ENCODE results near the gene USP25.

The USP25 gene

DNA sequence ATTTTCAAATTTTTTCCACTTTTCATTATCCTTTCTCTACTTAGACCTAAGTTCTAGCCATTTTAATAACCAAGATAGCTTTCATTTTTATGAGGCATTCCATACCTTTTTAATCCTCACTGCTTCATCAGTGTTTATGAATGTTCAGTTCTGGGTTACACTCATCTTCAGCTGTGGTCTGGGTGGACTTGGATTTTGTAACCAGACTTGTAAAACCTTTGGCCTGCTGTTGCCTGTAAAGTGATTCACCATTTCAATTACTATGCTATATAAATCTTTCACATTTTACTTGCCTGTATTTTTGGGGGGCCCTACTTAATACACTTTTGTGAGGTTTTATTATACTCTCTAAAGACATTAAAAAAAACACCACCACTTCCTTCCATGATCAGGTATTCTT, 46.2 kb downstream of the USP25 start:
- DNase-seq (ENCODE audit: low spot score in 2 of 2) (no peak), ATAC-seq (replicated peaks; ENCODE audit: extremely low read depth, poor library complexity, severe bottlenecking) (no peak)
- Mint-ChIP-seq H3K9me3 (no peaks in the 10 kb centered on the region), H3K4me1 (peaks cover 50% of the 10 kb centered on the region), H3K27me3 (no peaks in the 10 kb centered on the region), H3K27ac (ENCODE audit: low read depth) (no peak overlapping the region), H3K4me3 (no peak overlapping the region), H3K36me3 (ENCODE audit: insufficient read depth) (peaks cover 3% of the 10 kb centered on the region)

DNA sequence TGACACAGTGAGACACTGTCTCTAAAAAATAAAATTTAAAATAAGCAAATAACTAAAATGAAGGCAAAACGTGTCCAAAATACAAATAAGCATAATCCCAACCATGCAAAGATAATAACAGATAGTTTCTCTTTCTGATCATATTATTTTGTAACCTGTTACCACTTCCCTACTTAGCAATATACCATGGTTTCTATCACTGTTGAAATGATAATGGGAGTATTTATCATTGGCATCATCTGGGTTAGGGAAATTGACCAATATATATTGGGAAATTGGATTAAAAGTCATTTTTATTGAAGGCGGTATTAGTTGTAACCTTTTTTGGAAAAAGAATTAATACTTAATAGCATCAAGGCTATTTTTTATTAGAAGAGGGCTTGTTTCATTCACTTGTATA, 47.0 kb downstream of the USP25 start:
- DNase-seq (ENCODE audit: low spot score in 2 of 2) (no peak), ATAC-seq (replicated peaks; ENCODE audit: extremely low read depth, poor library complexity, severe bottlenecking) (peak; percentile 32)
- H3K36me3 Mint-ChIP-seq (ENCODE audit: insufficient read depth) = peaks cover 10% of the 10 kb centered on the region
- peaks cover 47% of the 10 kb centered on the region for H3K4me1 Mint-ChIP-seq
- peak overlapping the region; percentile 44 for H3K27ac Mint-ChIP-seq (ENCODE audit: low read depth)
- H3K9me3 Mint-ChIP-seq = no peaks in the 10 kb centered on the region
- H3K27me3 Mint-ChIP-seq = no peaks in the 10 kb centered on the region
- no peak overlapping the region for H3K4me3 Mint-ChIP-seq

DNA sequence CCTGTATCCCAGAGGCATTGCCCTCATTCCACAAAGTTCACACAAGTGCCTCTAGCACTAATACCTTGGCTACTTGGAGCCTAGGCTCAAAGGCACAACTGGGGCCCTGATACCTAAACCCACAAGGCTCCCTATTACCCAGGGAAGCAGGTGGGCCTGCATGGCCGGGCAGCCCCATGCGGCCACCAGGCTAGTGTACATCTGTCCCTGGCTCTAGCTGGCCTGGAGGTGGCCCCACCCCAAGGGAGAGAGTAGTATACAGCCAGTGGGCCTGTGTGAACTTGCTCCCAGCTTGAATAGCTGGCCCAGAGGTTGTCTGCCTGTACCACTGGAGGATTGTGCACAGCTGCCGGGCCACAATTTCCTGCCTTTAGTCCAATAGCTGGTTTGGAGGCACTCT, 52.2 kb downstream of the USP25 start:
- Mint-ChIP-seq H3K27ac (ENCODE audit: low read depth) (no peak overlapping the region), H3K27me3 (no peaks in the 10 kb centered on the region), H3K4me1 (peaks cover 58% of the 10 kb centered on the region), H3K36me3 (ENCODE audit: insufficient read depth) (peaks cover 16% of the 10 kb centered on the region), H3K9me3 (no peaks in the 10 kb centered on the region), H3K4me3 (no peak overlapping the region)
- DNase-seq (ENCODE audit: low spot score in 2 of 2) (no peak), ATAC-seq (replicated peaks; ENCODE audit: extremely low read depth, poor library complexity, severe bottlenecking) (no peak)

DNA sequence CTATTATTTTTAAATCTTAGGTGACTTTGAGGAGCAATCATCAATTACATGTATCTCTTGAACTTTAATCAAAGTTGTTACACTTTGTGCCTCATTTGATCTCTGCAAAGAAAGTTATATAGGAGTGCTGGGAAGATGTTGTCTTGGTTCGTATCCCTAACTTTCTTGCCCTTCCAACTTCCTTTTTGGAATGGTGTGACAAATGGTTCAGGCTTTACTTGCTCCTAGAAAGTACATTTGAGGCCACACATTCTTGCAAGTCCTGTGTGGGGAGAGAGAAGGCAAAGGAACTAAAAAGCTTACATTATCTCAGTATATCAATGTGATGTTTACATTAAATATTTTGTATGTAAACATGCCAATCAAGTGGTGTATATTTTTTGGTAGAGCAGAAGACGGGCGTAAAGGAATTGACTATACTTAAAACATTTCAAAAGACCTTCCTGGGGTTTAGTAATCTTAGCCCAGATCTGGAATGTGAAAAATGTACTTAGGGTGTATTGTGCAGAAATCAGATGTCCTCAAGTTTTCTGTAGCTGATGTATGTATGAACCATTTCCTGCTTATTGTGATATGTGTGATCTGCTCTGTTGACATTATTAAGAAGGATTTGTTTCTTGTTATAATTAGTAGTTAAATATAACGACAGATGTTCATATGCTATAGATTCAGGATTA, 59.2 kb downstream of the USP25 start:
- Mint-ChIP-seq H3K27me3 (no peaks in the 10 kb centered on the region), H3K9me3 (no peaks in the 10 kb centered on the region), H3K27ac (ENCODE audit: low read depth) (peak overlapping the region; percentile 39), H3K36me3 (ENCODE audit: insufficient read depth) (peaks cover 4% of the 10 kb centered on the region), H3K4me3 (no peak overlapping the region), H3K4me1 (peaks cover 61% of the 10 kb centered on the region)
- ATAC-seq (replicated peaks; ENCODE audit: extremely low read depth, poor library complexity, severe bottlenecking) (no peak), DNase-seq (ENCODE audit: low spot score in 2 of 2) (no peak)

DNA sequence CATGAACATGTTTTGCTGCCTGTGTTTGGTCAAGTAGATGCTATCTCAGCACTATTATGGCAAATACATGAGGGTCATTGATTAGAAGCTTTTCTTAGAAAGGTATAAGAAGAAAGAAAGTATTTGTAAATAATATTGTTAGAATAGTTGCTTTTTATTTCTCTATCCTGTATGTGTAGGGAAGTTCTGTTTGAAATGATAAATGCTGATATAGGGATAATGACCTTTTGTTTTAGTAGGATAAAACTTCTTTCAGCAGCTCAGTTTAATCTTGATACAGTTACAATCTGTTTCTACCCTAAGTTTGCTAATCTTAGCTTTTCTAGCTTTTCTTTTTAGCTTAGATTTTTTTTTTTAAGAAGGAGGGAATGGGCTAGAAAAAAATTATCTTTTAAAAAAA, 63.3 kb downstream of the USP25 start:
- no peak for DNase-seq (ENCODE audit: low spot score in 2 of 2)
- H3K36me3 Mint-ChIP-seq (ENCODE audit: insufficient read depth) = peaks cover 1% of the 10 kb centered on the region
- H3K4me1 Mint-ChIP-seq = peaks cover 64% of the 10 kb centered on the region
- no peak overlapping the region for H3K4me3 Mint-ChIP-seq
- no peak overlapping the region for H3K27ac Mint-ChIP-seq (ENCODE audit: low read depth)
- no peaks in the 10 kb centered on the region for H3K9me3 Mint-ChIP-seq
- H3K27me3 Mint-ChIP-seq = no peaks in the 10 kb centered on the region
- ATAC-seq (replicated peaks; ENCODE audit: extremely low read depth, poor library complexity, severe bottlenecking) = no peak

DNA sequence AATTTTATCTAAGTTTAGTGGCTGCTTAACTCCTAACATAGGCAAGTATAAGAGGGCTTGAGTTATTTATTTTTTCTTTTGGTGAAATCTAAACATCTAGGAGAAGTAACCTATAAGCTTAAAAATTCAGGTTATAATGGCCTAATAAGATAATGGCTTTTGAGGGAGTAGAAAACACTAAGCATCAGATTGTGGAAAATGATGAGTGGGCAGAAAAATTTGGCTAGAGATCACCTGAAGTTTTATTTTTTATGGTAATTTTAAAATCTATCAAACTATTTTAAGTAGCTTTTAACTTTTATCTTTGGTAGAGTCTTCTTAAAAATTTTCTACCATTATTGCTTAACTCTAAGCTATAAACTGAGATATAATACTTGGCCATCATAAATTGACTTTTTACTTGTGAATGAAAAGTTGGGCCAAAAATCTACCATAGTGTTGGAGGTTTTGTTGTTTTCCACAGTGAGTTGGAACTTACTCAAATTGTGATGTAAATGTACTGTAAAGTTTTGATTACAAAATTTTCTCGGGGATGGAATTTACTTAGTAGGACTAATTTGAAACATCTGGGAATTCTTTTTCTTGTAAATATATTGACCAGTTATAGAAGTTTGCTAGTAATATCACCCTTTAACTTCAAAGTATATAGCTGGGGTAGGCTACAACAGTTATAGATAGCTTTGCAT, 63.9 kb downstream of the USP25 start:
- Mint-ChIP-seq H3K4me1 (peaks cover 64% of the 10 kb centered on the region), H3K36me3 (ENCODE audit: insufficient read depth) (peaks cover 1% of the 10 kb centered on the region), H3K27me3 (no peaks in the 10 kb centered on the region), H3K27ac (ENCODE audit: low read depth) (no peak overlapping the region), H3K9me3 (no peaks in the 10 kb centered on the region), H3K4me3 (no peak overlapping the region)
- DNase-seq (ENCODE audit: low spot score in 2 of 2) (no peak), ATAC-seq (replicated peaks; ENCODE audit: extremely low read depth, poor library complexity, severe bottlenecking) (no peak)

DNA sequence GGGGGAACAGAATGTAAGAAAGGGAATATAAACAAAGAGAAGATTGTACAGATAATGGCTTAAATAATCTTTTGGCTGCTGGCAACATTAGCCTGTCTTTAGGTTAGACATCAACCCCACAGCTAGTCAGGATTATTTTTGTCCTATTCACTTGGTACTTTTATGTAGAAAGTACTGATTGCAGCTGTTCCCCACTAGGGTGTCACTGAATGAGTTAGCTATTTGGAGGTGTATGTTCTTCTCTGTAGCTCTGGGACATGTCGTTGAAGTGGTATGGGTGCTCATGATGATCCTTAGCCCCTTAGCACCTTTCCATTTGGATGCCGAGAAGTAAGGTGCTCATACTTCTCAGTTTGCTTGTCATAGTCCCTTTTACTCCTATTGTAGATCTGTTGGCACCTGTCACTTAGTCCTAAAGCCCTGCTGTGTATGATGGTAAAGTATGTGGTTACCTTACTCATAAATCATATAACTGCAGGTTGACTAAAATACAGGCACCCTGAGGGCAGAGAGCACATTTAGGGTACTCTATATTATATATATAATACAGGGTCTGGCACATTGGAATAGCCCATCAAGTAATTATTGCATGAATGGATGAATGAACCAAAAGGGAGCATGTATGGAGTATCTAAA, 64.6 kb downstream of the USP25 start:
- no peak for DNase-seq (ENCODE audit: low spot score in 2 of 2)
- H3K4me3 Mint-ChIP-seq = no peak overlapping the region
- peak; percentile 46 for ATAC-seq (replicated peaks; ENCODE audit: extremely low read depth, poor library complexity, severe bottlenecking)

DNA sequence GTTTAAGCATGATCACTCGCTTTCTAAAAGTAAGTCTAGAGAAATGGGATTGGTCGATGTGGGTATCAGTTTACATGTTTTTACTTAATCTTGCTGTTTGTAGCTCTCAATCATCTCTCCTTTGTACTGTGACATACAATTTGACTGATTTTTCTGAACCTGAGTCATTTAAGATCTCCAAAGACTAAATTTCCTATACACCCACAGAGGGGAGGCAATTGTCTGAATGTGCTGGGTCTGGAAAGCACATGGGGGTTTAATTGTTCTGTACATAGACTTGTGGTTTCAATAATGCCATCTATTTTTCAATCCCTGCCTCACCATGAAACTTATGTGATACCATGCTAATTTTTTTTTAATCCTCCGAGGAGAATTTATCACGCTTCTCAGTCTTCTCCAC, 65.8 kb downstream of the USP25 start:
- H3K4me1 Mint-ChIP-seq = peaks cover 58% of the 10 kb centered on the region
- peak overlapping the region; percentile 4 for H3K4me3 Mint-ChIP-seq
- H3K36me3 Mint-ChIP-seq (ENCODE audit: insufficient read depth) = peaks cover 1% of the 10 kb centered on the region
- H3K9me3 Mint-ChIP-seq = no peaks in the 10 kb centered on the region
- no peaks in the 10 kb centered on the region for H3K27me3 Mint-ChIP-seq
- DNase-seq (ENCODE audit: low spot score in 2 of 2) (no peak), ATAC-seq (replicated peaks; ENCODE audit: extremely low read depth, poor library complexity, severe bottlenecking) (no peak)
- peak overlapping the region; percentile 33 for H3K27ac Mint-ChIP-seq (ENCODE audit: low read depth)

More for the DNA sequence above, 64.6 kb downstream of the USP25 start:
- Mint-ChIP-seq H3K27ac (ENCODE audit: low read depth) (no peak overlapping the region), H3K27me3 (no peaks in the 10 kb centered on the region), H3K36me3 (ENCODE audit: insufficient read depth) (peaks cover 1% of the 10 kb centered on the region), H3K4me1 (peaks cover 64% of the 10 kb centered on the region), H3K9me3 (no peaks in the 10 kb centered on the region)

DNA sequence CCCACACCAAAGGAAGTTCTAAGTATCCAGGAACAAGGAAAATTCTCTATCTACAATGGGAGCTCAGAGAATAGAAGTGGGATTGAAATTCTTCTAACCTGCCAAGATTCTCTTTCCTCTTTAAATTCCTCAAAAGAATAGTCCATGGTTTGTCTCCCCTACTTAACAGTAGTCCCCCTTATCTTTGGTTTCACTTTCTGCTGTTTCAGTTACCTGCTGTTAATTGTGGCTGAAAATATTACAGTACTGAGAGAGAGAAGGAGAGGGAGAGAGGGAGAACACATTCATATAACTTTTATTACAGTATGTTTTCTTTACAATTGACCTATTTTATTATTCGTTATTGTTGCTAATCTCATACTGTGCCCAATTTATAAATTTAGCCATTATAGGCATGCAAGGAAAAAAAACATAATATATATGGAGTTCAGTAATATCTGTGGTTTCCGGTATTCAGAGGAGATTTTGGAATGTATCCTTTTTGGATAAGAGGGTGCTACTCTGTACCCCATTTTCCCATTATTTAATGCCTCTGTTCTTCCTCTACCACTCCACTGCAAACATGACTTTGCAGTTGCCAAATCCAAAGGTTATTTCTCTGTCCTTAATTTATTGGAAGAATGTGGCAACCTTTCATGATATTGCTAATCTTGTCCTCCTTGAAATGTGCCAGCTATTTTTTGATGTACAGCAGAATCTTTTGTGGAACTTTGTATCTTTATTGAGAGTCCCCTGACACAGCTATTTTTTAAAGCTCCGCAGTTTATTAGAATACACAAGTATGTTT, 68.0 kb downstream of the USP25 start:
- Mint-ChIP-seq H3K36me3 (ENCODE audit: insufficient read depth) (peaks cover 3% of the 10 kb centered on the region), H3K4me1 (peaks cover 79% of the 10 kb centered on the region), H3K27ac (ENCODE audit: low read depth) (peak overlapping the region; percentile 75), H3K9me3 (no peaks in the 10 kb centered on the region), H3K4me3 (no peak overlapping the region), H3K27me3 (no peaks in the 10 kb centered on the region)
- no peak for ATAC-seq (replicated peaks; ENCODE audit: extremely low read depth, poor library complexity, severe bottlenecking)
- no peak for DNase-seq (ENCODE audit: low spot score in 2 of 2)

DNA sequence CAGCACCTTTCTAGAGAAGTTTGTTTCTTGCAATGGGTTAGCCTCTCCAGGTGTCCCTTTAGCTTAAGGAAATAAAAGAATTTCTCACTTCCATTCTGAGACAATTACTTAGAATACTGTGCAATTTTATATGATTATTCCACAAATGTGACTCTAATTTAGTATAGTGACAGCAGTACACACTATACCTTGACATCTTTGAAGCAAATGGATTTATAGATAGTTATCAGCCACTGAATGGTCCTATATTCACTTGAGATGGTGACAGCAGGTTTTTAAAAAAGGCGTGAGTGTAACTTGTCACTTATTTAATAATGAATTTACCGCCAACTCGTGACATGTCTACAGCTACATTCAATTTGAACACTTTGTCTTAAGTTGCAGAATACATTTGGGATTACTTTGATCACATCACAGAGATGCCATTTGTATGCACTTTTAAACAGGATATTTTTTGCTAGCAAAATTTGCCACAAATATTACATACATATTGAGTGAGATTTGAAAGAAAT, 71.6 kb downstream of the USP25 start:
- peaks cover 64% of the 10 kb centered on the region for H3K4me1 Mint-ChIP-seq

DNA sequence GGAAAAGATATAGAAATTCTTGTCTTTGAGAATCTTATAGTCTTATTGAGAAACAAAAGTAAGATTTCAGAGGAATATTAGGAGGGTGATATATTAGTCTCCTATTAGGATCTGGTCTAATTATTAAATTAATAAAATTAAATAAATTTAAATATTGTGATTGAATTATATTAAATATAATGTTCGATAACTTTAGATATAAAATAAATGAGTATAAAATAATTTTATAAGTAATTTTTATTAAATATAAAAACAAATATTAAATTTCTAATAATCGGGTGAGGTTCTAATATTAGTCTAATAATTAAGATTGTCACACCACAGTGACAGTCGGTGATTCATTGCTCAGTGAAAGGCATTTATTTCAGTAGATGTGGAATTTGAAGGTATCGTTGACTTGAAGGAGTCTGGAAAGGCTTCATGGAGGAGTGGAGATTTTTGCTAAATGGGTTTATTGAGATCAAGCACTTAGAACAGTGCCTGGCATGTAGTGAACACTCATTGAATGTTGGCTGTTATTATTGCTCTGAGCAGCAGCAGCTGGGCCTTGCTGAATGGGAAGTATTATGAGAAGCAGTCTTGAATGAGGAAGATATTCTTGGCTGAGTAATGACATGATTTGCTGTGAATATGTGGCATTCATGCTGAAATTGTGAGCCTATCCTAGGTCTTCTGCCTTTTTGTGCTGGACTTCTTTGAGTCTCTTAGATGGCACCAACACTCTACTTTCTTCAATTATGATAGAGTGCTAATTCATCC, 74.6 kb downstream of the USP25 start:
- peaks cover 40% of the 10 kb centered on the region for H3K4me1 Mint-ChIP-seq
- DNase-seq (ENCODE audit: low spot score in 2 of 2) (no peak), ATAC-seq (replicated peaks; ENCODE audit: extremely low read depth, poor library complexity, severe bottlenecking) (no peak)
- H3K27me3 Mint-ChIP-seq = no peaks in the 10 kb centered on the region
- H3K27ac Mint-ChIP-seq (ENCODE audit: low read depth) = no peak overlapping the region
- H3K9me3 Mint-ChIP-seq = no peaks in the 10 kb centered on the region
- no peak overlapping the region for H3K4me3 Mint-ChIP-seq
- peaks cover 15% of the 10 kb centered on the region for H3K36me3 Mint-ChIP-seq (ENCODE audit: insufficient read depth)

More for the DNA sequence above, 71.6 kb downstream of the USP25 start:
- Mint-ChIP-seq H3K4me3 (no peak overlapping the region), H3K36me3 (ENCODE audit: insufficient read depth) (peaks cover 8% of the 10 kb centered on the region), H3K27me3 (no peaks in the 10 kb centered on the region), H3K9me3 (no peaks in the 10 kb centered on the region), H3K27ac (ENCODE audit: low read depth) (no peak overlapping the region)
- DNase-seq (ENCODE audit: low spot score in 2 of 2) (no peak), ATAC-seq (replicated peaks; ENCODE audit: extremely low read depth, poor library complexity, severe bottlenecking) (no peak)

DNA sequence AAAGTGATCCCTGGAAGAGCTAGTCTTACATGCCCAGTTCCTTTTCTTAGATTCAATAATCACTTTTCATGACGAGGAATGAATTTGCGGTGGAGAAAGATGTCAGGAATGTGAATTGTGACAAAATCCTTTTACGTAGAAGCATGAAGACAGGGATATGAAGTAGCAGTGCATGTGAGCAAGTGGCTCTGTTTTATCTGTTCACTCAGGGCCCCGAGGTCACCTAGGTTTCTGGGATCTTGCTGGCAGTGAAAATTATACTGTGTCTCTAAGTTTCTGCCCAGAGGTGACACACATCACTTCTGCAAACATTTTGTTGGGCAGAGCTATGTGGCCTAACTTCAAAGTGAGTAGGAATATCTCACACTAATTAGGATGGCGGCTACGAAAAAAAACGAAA, 79.3 kb downstream of the USP25 start:
- Mint-ChIP-seq H3K9me3 (peaks cover 2% of the 10 kb centered on the region), H3K27ac (ENCODE audit: low read depth) (no peak overlapping the region)

More for the DNA sequence above, 79.3 kb downstream of the USP25 start:
- Mint-ChIP-seq H3K36me3 (ENCODE audit: insufficient read depth) (peaks cover 25% of the 10 kb centered on the region), H3K4me3 (no peak overlapping the region), H3K27me3 (no peaks in the 10 kb centered on the region), H3K4me1 (peaks cover 29% of the 10 kb centered on the region)
- ATAC-seq (replicated peaks; ENCODE audit: extremely low read depth, poor library complexity, severe bottlenecking) (no peak), DNase-seq (ENCODE audit: low spot score in 2 of 2) (no peak)
